Activated CD8-positive, alpha-beta T cell treated with anti-CD3 and anti-CD28 coated beads for 36 hours (primary cell): ENCODE data around the gene RBBP8NL. TPM values are rescaled to one million over a fixed set of nuclear protein-coding genes. Genes with fewer than 3 reads are reported as not detected.

Source experiments
- ATAC-seq: fragments of 200-7000 bp; cut with Tn5 transposase; one replicate; pipeline ENCODE4 v1.10.0; 2021; ENCODE audit warnings: mild to moderate bottlenecking, moderate library complexity
- CTCF ChIA-PET: fragments of 350-600 bp; sonication (Branson Sonifier 250); formaldehyde crosslinking; loops from one replicate; lab custom pipeline; 2021; ENCODE audit warnings: antibody characterized with exemption; lab: Charles Lee
- POLR2A ChIA-PET: fragments of 350-600 bp; sonication (Branson Sonifier 250); formaldehyde crosslinking; loops from one replicate; lab custom pipeline; 2021; ENCODE audit warnings: antibody characterized with exemption; lab: Charles Lee
- DNase-seq: peaks from one replicate; pipeline ENCODE4 v3.0.0-alpha.2; 2020
- H3K27ac Mint-ChIP-seq: one replicate; pipeline ENCODE4 v1.8.0; 2021; ENCODE audit warnings: mild to moderate bottlenecking, mixed read lengths
- H3K27me3 Mint-ChIP-seq: one replicate; pipeline ENCODE4 v1.8.0; 2021; ENCODE audit warnings: mixed read lengths
- H3K36me3 Mint-ChIP-seq: one replicate; pipeline ENCODE4 v1.8.0; 2021; ENCODE audit warnings: low read depth, mixed read lengths
- H3K4me1 Mint-ChIP-seq: one replicate; pipeline ENCODE4 v1.8.0; 2021; ENCODE audit warnings: low read depth, mixed read lengths
- H3K4me3 Mint-ChIP-seq: one replicate; pipeline ENCODE4 v1.8.0; 2021; ENCODE audit warnings: mild to moderate bottlenecking, moderate library complexity, mixed read lengths
- H3K9me3 Mint-ChIP-seq: one replicate; pipeline ENCODE4 v1.8.0; 2021; ENCODE audit warnings: mixed read lengths
- CTCF ChIP-seq: fragments of 200-600 bp; IDR thresholded peaks from one replicate; pipeline ENCODE4 v1.8.0; 2022; ENCODE audit warnings: antibody characterized with exemption, mild to moderate bottlenecking
- intact Hi-C: fragments of 100-400 bp; cut with micrococcal nuclease; formaldehyde crosslinking; loops from one replicate; pipeline ENCODE4 v1.10.0; 2022
- total RNA-seq, 2 experiments: library from RNA; stranded (reverse); gene quantifications; one replicate each; pipeline ENCODE4 v1.2.3, GENCODE V29; 2021

Gene RBBP8NL
- total RNA-seq, 2 experiments from 2014 or later: not detected

DNA sequence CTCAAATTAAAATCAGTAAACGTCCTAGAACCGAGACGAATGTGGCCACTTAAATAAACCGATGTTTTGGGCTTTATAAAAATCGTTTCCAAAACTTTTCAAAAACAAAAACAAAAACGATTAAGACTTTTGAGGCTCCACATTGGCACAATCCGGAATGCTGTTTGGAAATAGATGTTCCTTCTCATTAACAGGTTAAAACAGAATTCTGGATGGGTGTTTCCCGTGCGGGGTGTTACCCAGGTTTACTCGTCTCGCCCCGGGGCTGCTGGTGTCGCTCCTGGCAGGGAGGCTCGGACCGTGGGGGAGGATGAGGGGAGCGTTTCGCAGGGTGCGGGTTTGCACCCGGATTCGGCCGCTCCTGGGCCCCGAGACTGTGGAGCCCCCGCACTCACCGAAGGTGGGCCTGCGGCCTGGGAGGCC, 47.3 kb upstream of the RBBP8NL start:
- no peak for TF ChIP-seq CTCF
- H3K4me3 Mint-ChIP-seq: no peak overlapping the region
- no peak for ATAC-seq
- DNase-seq: no peak
- no peak overlapping the region for H3K27ac Mint-ChIP-seq
- intact Hi-C loops: no loop called here
- no peaks in the 10 kb centered on the region for H3K9me3 Mint-ChIP-seq
- peaks cover 38% of the 10 kb centered on the region for H3K27me3 Mint-ChIP-seq
- H3K4me1 Mint-ChIP-seq: no peaks in the 10 kb centered on the region
- no peaks in the 10 kb centered on the region for H3K36me3 Mint-ChIP-seq
- POLR2A ChIA-PET: no interaction called here
- CTCF ChIA-PET: no interaction called here

GRCh38 chr20:62473717-62474603, 46.6 kb upstream of the RBBP8NL start:
- TF ChIP-seq CTCF: no peak
- POLR2A ChIA-PET: no interaction called here
- ATAC-seq: no peak
- no peaks in the 10 kb centered on the region for H3K36me3 Mint-ChIP-seq
- H3K9me3 Mint-ChIP-seq: no peaks in the 10 kb centered on the region
- CTCF ChIA-PET: no interaction called here
- no peak overlapping the region for H3K27ac Mint-ChIP-seq
- intact Hi-C loops: no loop called here
- H3K4me3 Mint-ChIP-seq: no peak overlapping the region
- H3K4me1 Mint-ChIP-seq: no peaks in the 10 kb centered on the region
- peaks cover 32% of the 10 kb centered on the region for H3K27me3 Mint-ChIP-seq
- no peak for DNase-seq

DNA sequence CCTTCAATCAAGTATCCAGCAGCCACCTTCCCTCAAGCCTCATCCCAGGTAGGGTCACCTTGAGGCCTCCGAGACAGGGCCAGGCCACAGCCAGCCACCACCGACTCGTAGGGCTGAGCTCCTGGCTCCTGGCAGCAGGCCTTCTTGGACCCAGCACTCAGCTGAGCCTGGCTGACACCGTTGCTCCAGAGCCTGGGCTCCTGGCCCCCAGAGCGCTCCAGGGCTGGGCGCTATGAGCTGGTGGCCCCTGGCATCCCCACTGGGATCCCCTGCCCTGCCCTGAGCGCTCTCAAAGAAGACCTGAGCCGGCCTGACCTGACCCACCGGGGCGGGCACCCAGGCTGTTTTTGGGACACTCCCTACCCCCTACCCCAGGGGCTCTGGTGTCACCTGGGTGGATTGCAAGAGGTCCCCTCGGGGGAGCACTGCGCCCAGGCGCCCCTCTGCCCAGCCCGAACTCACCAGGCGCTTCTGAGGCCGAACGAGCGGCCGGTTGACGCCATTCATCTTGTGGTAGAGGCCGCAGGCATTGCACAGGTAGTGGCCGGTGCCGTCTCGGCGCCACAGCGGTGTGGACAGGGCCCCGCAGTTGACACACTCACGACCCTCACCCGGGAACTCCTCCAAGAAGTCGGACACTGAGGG, 45.7 kb upstream of the RBBP8NL start:
- no peak for DNase-seq
- intact Hi-C loops: no loop called here
- Mint-ChIP-seq H3K4me3 (no peak overlapping the region), H3K27me3 (peaks cover 25% of the 10 kb centered on the region), H3K36me3 (no peaks in the 10 kb centered on the region), H3K9me3 (no peaks in the 10 kb centered on the region), H3K27ac (no peak overlapping the region), H3K4me1 (no peaks in the 10 kb centered on the region)
- no peak for TF ChIP-seq CTCF
- ChIA-PET CTCF (no interaction called here), POLR2A (no interaction called here)
- no peak for ATAC-seq

DNA sequence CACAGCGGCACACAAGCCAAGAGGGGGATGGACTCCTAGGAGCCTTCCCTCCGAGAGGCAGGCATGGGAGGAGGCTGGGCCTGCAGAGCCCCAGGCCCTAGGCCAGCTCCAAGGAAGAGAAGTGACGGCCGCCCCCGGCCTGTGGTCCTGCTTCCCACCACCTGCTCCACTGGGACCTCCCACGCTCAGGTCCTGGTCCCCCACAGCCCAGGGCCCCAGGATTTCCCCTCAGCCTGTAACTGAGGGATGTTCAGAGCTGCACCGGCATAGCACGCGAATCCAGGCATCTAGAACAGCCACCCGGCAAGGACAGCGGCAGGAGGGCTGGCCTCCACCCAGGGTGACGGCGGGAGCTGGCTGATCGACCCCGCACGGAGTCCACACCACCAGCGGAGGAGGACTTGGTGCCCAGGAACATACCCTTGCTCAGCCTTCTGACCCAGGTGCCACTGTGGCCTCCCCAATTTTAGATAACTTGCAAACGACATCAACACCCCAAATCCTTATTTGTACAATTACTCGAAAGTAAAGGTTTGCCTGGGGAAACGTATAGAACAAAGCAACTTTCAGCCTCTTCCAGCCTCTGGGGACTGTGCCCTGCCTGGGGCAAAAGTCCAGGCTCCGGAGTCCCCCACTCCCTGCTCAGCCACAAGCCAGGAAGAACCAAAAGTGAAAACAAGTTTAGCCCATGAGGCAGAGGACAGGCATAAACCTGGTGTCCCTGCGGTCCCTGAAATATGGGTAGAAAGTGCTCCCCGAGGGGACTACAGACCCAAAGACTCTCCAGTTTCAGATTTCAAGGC, 45.0 kb upstream of the RBBP8NL start:
- Mint-ChIP-seq H3K27me3 (peaks cover 21% of the 10 kb centered on the region), H3K9me3 (no peaks in the 10 kb centered on the region), H3K4me3 (no peak overlapping the region), H3K27ac (no peak overlapping the region), H3K36me3 (no peaks in the 10 kb centered on the region), H3K4me1 (no peaks in the 10 kb centered on the region)
- CTCF ChIA-PET: interaction anchor here (1.4 kb wide), 1 partner anchor 145 kb away, joined by 3 read pairs; no protein-coding TSS in a partner anchor
- DNase-seq (no peak), ATAC-seq (no peak)
- no peak for TF ChIP-seq CTCF
- POLR2A ChIA-PET: no interaction called here
- intact Hi-C loops: no loop called here
